ENCODE data around the gene SKAP1. TPM values are rescaled to one million over a fixed set of nuclear protein-coding genes. Genes with fewer than 3 reads are reported as not detected.
A peak's percentile ranks its signal among the peaks of the same experiment; 100 is the strongest.

Gene SKAP1
- total and polyA plus RNA-seq, 8 donors = 1.2 to 3.0 (median 1.8) TPM

DNA sequence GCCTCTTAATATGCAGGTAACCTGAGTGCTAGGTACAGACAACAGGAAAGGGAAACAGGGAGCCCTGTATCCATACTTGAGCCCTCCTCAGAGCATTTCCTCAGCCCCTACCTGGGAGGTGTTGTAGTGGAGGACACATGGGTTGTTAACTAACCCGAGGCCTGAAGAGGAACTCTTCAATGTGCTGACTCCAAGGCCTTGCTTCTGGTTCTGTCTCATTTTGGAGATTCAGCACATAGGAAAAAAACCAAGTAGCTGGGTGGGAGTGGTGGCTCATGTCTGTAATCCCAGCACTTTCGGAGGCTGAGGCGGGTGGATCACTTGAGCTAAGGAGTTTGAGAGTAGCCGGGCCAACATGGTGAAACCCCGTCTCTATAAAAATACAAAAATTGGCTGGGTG, 297.6 kb downstream of the SKAP1 start:
- H3K9me3 ChIP-seq = no peaks in the 10 kb centered on the region
- H3K27me3 ChIP-seq = no peaks in the 10 kb centered on the region
- DNase-seq (no peak), ATAC-seq (peak; percentile 39)
- TF ChIP-seq, protein P1, sequence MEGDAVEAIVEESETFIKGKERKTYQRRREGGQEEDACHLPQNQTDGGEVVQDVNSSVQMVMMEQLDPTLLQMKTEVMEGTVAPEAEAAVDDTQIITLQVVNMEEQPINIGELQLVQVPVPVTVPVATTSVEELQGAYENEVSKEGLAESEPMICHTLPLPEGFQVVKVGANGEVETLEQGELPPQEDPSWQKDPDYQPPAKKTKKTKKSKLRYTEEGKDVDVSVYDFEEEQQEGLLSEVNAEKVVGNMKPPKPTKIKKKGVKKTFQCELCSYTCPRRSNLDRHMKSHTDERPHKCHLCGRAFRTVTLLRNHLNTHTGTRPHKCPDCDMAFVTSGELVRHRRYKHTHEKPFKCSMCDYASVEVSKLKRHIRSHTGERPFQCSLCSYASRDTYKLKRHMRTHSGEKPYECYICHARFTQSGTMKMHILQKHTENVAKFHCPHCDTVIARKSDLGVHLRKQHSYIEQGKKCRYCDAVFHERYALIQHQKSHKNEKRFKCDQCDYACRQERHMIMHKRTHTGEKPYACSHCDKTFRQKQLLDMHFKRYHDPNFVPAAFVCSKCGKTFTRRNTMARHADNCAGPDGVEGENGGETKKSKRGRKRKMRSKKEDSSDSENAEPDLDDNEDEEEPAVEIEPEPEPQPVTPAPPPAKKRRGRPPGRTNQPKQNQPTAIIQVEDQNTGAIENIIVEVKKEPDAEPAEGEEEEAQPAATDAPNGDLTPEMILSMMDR (IDR thresholded peaks at IDR 0.05) = no peak
- no peak overlapping the region for H3K4me3 ChIP-seq
- H3K27ac ChIP-seq = no peak overlapping the region
- intact Hi-C loops (cut with DNase I) = loop anchor here (10.0 kb wide), 2 partner anchors 58 to 108 kb away; no protein-coding TSS in a partner anchor
- H3K4me1 ChIP-seq = no peaks in the 10 kb centered on the region
- no peaks in the 10 kb centered on the region for H3K36me3 ChIP-seq

DNA sequence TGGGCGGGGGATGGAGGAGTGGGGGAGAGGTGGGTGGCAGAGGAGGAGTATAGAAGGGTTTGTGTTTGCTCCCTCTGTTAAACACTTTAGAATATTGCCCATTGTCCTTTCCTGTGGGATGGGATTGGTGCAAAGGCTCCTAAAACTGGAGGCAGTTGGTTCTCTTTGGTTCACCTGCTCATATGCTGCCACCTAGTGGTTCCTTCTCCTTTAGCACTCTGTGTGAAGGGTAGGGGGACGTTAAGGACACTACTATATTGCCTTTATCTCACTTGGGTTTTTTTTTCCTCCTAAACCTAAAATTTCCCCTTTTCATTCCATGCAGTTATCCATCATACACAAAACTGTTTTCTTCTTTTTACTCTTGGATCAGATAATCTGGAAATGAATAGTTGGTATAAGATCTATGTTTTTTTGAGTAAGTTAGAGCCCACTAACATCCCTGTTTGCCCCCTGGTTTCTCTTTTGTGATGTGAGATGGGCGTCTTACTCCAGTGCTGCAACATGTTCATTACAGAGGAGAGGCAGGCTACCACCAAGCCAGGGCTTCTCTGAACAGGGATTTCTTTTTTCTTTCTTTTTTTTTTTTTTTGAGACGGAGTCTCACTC, 298.7 kb downstream of the SKAP1 start:
- Histone ChIP-seq H3K9me3 (no peaks in the 10 kb centered on the region), H3K27me3 (no peaks in the 10 kb centered on the region), H3K4me3 (no peak overlapping the region), H3K4me1 (no peaks in the 10 kb centered on the region), H3K27ac (no peak overlapping the region), H3K36me3 (peaks cover 0 to 9% of the 10 kb centered on the region in 2 donors)
- DNase-seq (peak in 2 of 4 donors; percentile 63 to 80), ATAC-seq (peak; percentile 93)
- intact Hi-C loops (cut with DNase I) = loop anchor here (10.0 kb wide), 2 partner anchors 57 to 107 kb away; no protein-coding TSS in a partner anchor
- TF ChIP-seq, protein P1 (IDR thresholded peaks at IDR 0.05) = peak; percentile 82 to 87

DNA sequence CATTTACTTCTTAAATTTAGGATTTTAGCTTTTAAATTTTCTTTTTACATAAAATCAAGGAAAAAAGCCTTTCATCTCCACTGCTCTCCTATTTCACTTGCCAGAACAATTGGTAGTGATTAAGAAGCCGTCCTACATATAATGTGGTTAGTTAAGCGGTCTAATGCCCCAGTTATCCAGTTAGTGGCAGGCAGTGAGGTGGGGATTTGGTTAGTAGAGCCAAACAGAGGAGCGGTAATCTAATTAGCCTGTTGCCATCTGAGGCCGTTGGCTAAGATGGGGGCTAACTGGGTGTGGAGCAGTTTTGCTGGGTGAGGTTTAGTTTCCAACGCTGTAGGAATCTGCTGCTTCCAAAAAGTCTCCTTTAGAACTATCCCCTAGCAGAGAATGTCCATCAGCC, 300.0 kb downstream of the SKAP1 start:
- intact Hi-C loops (cut with DNase I) = loop anchor here (10.0 kb wide), 2 partner anchors 55 to 105 kb away; no protein-coding TSS in a partner anchor
- TF ChIP-seq, protein P1 (IDR thresholded peaks at IDR 0.05) = no peak

DNA sequence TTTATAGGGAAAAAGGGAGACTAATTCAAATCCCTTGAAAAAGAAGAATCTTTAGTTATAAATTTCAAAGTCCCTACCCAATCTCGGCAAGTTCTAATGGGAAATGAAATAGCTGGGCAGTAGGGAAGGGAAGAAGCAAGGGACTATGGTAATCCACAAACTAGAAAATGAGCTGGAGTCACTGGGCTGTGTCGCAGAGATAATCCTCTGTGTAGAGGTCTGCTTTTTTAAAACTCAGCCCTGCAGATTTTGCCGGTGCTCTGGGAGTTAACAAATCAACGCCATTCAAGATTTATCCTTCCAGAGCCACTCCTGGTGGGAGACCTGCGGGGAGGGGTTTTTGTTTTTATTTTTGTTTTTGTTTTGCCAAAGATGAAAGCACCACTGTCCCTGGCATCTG, 301.6 kb downstream of the SKAP1 start:
- DNase-seq (no peak), ATAC-seq (no peak)
- peaks cover 0 to 38% of the 10 kb centered on the region in 2 donors for H3K36me3 ChIP-seq
- intact Hi-C loops (cut with DNase I) = loop anchor here in 1 of 2 donors (10.0 kb wide), 1 partner anchor 104 kb away; no protein-coding TSS in a partner anchor
- H3K4me3 ChIP-seq = no peak overlapping the region
- TF ChIP-seq, protein P1 (IDR thresholded peaks at IDR 0.05) = no peak
- H3K27me3 ChIP-seq = no peaks in the 10 kb centered on the region
- H3K4me1 ChIP-seq = no peaks in the 10 kb centered on the region
- H3K9me3 ChIP-seq = no peaks in the 10 kb centered on the region
- no peak overlapping the region for H3K27ac ChIP-seq

More for the DNA sequence above, 300.0 kb downstream of the SKAP1 start:
- no peak for ATAC-seq
- DNase-seq = no peak
- Histone ChIP-seq H3K27ac (no peak overlapping the region), H3K4me1 (no peaks in the 10 kb centered on the region), H3K36me3 (peaks cover 0 to 22% of the 10 kb centered on the region in 2 donors), H3K9me3 (no peaks in the 10 kb centered on the region), H3K4me3 (no peak overlapping the region), H3K27me3 (no peaks in the 10 kb centered on the region)

DNA sequence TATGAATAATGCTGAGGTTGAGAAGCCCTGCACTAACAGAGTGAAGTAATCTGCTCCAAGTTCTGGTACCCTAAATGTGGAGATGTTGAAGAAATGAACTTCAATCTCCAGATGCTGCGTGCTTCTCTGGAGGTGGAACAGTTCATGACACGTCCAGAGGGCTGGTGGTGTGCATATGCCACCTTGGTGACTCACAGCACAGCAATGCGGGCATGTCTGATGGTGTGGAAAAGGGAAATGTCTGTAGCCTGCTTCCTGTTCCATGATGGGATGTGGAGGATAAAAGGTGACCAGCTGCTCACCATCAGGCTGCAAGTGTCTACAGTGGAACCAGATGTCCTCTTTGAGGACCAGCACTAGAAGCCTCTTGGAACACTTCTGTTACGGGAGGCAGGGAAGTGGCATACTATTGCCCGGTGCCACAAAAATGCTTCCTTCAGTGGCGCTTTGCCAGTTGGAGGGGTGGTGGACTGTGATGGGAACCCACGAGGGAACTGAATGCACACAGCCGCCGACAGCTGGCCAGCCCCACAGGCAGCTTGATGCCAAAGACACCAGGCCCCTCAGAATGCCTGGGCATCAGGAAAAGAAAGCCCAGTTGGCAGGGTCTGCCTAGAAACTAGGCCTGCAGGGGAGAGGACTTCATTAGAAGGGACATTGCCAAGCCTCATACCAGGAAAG, 302.5 kb downstream of the SKAP1 start:
- peak; percentile 35 for ATAC-seq
- Histone ChIP-seq H3K36me3 (peaks cover 0 to 47% of the 10 kb centered on the region in 2 donors), H3K27me3 (no peaks in the 10 kb centered on the region), H3K27ac (no peak overlapping the region), H3K9me3 (no peaks in the 10 kb centered on the region), H3K4me3 (no peak overlapping the region), H3K4me1 (no peaks in the 10 kb centered on the region)
- DNase-seq = no peak
- intact Hi-C loops (cut with DNase I) = loop anchor here in 1 of 2 donors (10.0 kb wide), 1 partner anchor 103 kb away; no protein-coding TSS in a partner anchor
- TF ChIP-seq, protein P1 (IDR thresholded peaks at IDR 0.05) = no peak
